K562 (cell line): ENCODE data around the gene ITK. TPM values are rescaled to one million over a fixed set of nuclear protein-coding genes. Genes with fewer than 3 reads are reported as not detected.

Experiments
- ATAC-seq: fragments of 200-7000 bp; cut with Tn5 transposase; 3 replicates; pipeline ENCODE4 v1.9.1; 2020; ENCODE audit warnings: moderate library complexity
- BruUV-seq: library from RNA; stranded (reverse); fragments of 400-500 nt; replicated peaks from 2 replicates; lab custom pipeline; 2021; lab: Mats Ljungman, UMichigan
- CTCF ChIA-PET: fragments of 300-600 bp; formaldehyde crosslinking; extraction: SDS; loops from one replicate; lab custom pipeline; 2021; ENCODE audit warnings: low intra/inter-chr PET ratio; lab: Yijun Ruan, JAX
- POLR2A ChIA-PET: fragments of 300-600, 350-650 bp; sonication (Branson Sonifier 250); formaldehyde crosslinking; extraction: SDS; loops from one replicate; lab custom pipeline; 2021; ENCODE audit warnings: antibody characterized with exemption, inconsistent platforms; lab: Yijun Ruan, JAX
- DNase-seq, 4 experiments: peaks; one replicate each; pipeline versions ENCODE4 v3.0.0 to v3.0.0-alpha.2; 2011 to 2018; ENCODE audit warnings: low spot score in 3 of 4, mixed read lengths in 3 of 4; ENCODE audit errors: extremely low read depth in 1 of 4
- FAIRE-seq: peaks from 2 replicates; lab custom pipeline; 2011; peaks lifted over from hg19 to GRCh38; lab: Jason Lieb, UNC
- H2AFZ ChIP-seq: 2 replicates; pipeline ENCODE4 v1.6.0; 2011; ENCODE audit warnings: low read depth, low read length, control low read depth, inconsistent platforms
- H3K27ac ChIP-seq: fragments of 200-600 bp; 3 replicates; pipeline ENCODE4 v1.8.0; 2011; ENCODE audit warnings: low read depth, mild to moderate bottlenecking, control low read depth, inconsistent platforms, low read length, moderate library complexity, mixed read lengths; ENCODE audit errors: extremely low read depth
- H3K27me3 ChIP-seq, 2 experiments: fragments of 300-600 bp in 1 of 2; 2 replicates in 1 of 2; 3 replicates in 1 of 2; pipeline versions ENCODE4 v1.6.0 to v1.8.0; 2011; ENCODE audit warnings: inconsistent platforms in 2 of 2, low read length in 2 of 2, mild to moderate bottlenecking in 1 of 2, mixed read lengths in 1 of 2, moderate library complexity in 1 of 2; ENCODE audit not compliant: control insufficient read depth in 2 of 2, insufficient read depth in 2 of 2
- H3K36me3 ChIP-seq: fragments of 300-600 bp; 3 replicates; pipeline ENCODE4 v1.8.0; 2011; ENCODE audit warnings: mild to moderate bottlenecking, low read length, inconsistent platforms; ENCODE audit not compliant: control insufficient read depth, insufficient read depth
- H3K4me1 ChIP-seq, 2 experiments: fragments of 200-600 bp in 1 of 2; replicated peaks in 1 of 2; 2 replicates in 1 of 2; 3 replicates in 1 of 2; pipeline versions ENCODE4 v1.5.1 to v1.8.0; 2011; ENCODE audit warnings: inconsistent platforms in 2 of 2, low read length in 2 of 2, mild to moderate bottlenecking in 1 of 2, mixed read lengths in 1 of 2, moderate library complexity in 1 of 2; ENCODE audit not compliant: control insufficient read depth in 2 of 2, insufficient read depth in 2 of 2
- H3K4me2 ChIP-seq: 2 replicates; pipeline ENCODE4 v1.6.1; 2011; ENCODE audit warnings: low read length, control low read depth, inconsistent platforms, mixed read lengths; ENCODE audit not compliant: insufficient read depth
- H3K4me3 ChIP-seq: fragments of 200-600 bp; sonication (generic), shearing (Covaris generic); 2 replicates; pipeline ENCODE4 v1.5.1; 2016; ENCODE audit warnings: control low read depth, inconsistent platforms
- H3K79me2 ChIP-seq: fragments of 200-600 bp; 3 replicates; pipeline ENCODE4 v1.8.0; 2011; ENCODE audit warnings: low read length, inconsistent platforms; ENCODE audit not compliant: control insufficient read depth, insufficient read depth
- H3K9ac ChIP-seq, 2 experiments: 2 replicates each; pipeline versions ENCODE4 v1.6.0 to v1.6.1; 2011; ENCODE audit warnings: low read depth in 2 of 2, low read length in 2 of 2, control low read depth in 1 of 2, inconsistent platforms in 1 of 2, mild to moderate bottlenecking in 1 of 2, mixed read lengths in 1 of 2; ENCODE audit not compliant: insufficient read depth in 1 of 2
- H3K9me1 ChIP-seq: one replicate; pipeline ENCODE4 v1.6.0; 2011; ENCODE audit warnings: inconsistent platforms, mild to moderate bottlenecking, low read length, moderate library complexity; ENCODE audit not compliant: control insufficient read depth, insufficient read depth
- H3K9me3 ChIP-seq: replicated peaks from 2 replicates; pipeline ENCODE4 v1.5.1; 2011; ENCODE audit warnings: low read depth, low read length, inconsistent platforms; ENCODE audit not compliant: control insufficient read depth, insufficient read depth
- H4K20me1 ChIP-seq: replicated peaks from 2 replicates; pipeline ENCODE4 v1.6.1; 2011; ENCODE audit warnings: low read length, inconsistent platforms, mixed read lengths; ENCODE audit not compliant: control insufficient read depth, insufficient read depth
- CBX8 ChIP-seq: fragments of 200-600 bp; sonication (generic); IDR thresholded peaks from 2 replicates; pipeline ENCODE4 v1.6.1; 2012; ENCODE audit warnings: borderline replicate concordance, mixed run types, low read depth, mild to moderate bottlenecking, moderate library complexity, mixed read lengths, low read length, control low read depth, inconsistent platforms; ENCODE audit not compliant: poor library complexity, severe bottlenecking; ENCODE audit errors: extremely low read depth
- DDX20 ChIP-seq: fragments of 450-650 bp; IDR thresholded peaks from 2 replicates; pipeline ENCODE4 v1.6.1; 2016; ENCODE audit warnings: missing genetic modification characterization, low read depth, mild to moderate bottlenecking, missing compliant biosample characterization, moderate library complexity
- EZH2 ChIP-seq: IDR thresholded peaks from 2 replicates; pipeline ENCODE4 v1.6.1; 2012; ENCODE audit warnings: low read depth, mild to moderate bottlenecking, inconsistent platforms, low read length, borderline replicate concordance
- GATAD2A ChIP-seq: fragments of 450-650 bp; IDR thresholded peaks from 2 replicates; pipeline ENCODE4 v1.6.1; 2017
- LEF1 ChIP-seq: fragments of 450-650 bp; IDR thresholded peaks from 2 replicates; pipeline ENCODE4 v1.6.1; 2016; ENCODE audit warnings: mild to moderate bottlenecking
- MED1 ChIP-seq: sonication (generic); formaldehyde crosslinking; IDR thresholded peaks from 2 replicates; pipeline ENCODE4 v1.8.1; 2023; ENCODE audit warnings: missing genetic modification reagents, borderline replicate concordance
- MEF2D ChIP-seq: conservative IDR thresholded peaks from 2 replicates; pipeline ENCODE4 v1.6.1; 2016; ENCODE audit warnings: low read depth, missing genetic modification characterization, missing compliant biosample characterization
- NUFIP1 ChIP-seq: fragments of 450-650 bp; IDR thresholded peaks from 2 replicates; pipeline ENCODE4 v1.6.1; 2018; ENCODE audit not compliant: partially characterized antibody
- RCOR1 ChIP-seq, 2 experiments: IDR thresholded peaks; 2 replicates each; pipeline ENCODE4 v1.6.1; 2012; ENCODE audit warnings: low read depth in 2 of 2, low read length in 2 of 2, borderline replicate concordance in 1 of 2, improper control_type of control experiment in 1 of 2
- SMAD1 ChIP-seq: fragments of 150-350 bp; IDR thresholded peaks from 2 replicates; pipeline ENCODE4 v1.6.1; 2014; ENCODE audit warnings: low read length, low read depth; ENCODE audit not compliant: partially characterized antibody
- SNRNP70 ChIP-seq: fragments of 200-400 bp; formaldehyde crosslinking; optimal IDR thresholded peaks from 2 replicates; pipeline ENCODE3; 2017; ENCODE audit warnings: low read depth, low read length
- ZFPM2 ChIP-seq: fragments of 250-450 bp; sonication (Bioruptor Pico); IDR thresholded peaks from 2 replicates; pipeline ENCODE4 v1.5.1; 2022; ENCODE audit warnings: mild to moderate bottlenecking
- ZKSCAN8 ChIP-seq: fragments of 200-800 bp; sonication (Bioruptor generic); IDR thresholded peaks from 2 replicates; pipeline ENCODE4 v1.6.1; 2016; ENCODE audit warnings: missing genetic modification characterization, missing compliant biosample characterization
- ZNF133 ChIP-seq: fragments of 250-450 bp; sonication (Bioruptor Pico); IDR thresholded peaks from 2 replicates; pipeline ENCODE4 v1.4.0; 2020; ENCODE audit warnings: mild to moderate bottlenecking
- ZNF263 ChIP-seq: sonication (generic); formaldehyde crosslinking; IDR thresholded peaks from 2 replicates; pipeline ENCODE4 v1.8.0; 2022; ENCODE audit warnings: mild to moderate bottlenecking, missing genetic modification reagents, borderline replicate concordance
- ZNF436 ChIP-seq: fragments of 250-450, 450-650 bp; sonication (Bioruptor Pico); formaldehyde crosslinking; IDR thresholded peaks from 2 replicates; pipeline ENCODE4 v1.7.0; 2020; ENCODE audit warnings: mild to moderate bottlenecking
- WGBS: fragments of 100-300 bp; shearing (Covaris generic); methylation state at CpG from one replicate; pipeline ENCODE4 v1.1.6; 2016; ENCODE audit warnings: low coverage, mixed read lengths; ENCODE audit not compliant: insufficient coverage; ENCODE audit errors: missing lambda C conversion rate; 5-methylcytosine and 5-hydroxymethylcytosine counted together
- in situ Hi-C: fragments of 300-500 bp; cut with MboI; formaldehyde crosslinking; loops from 4 replicates; pipeline ENCODE4 v1.15.0; 2018; ENCODE audit warnings: inconsistent platforms, mixed read lengths
- intact Hi-C: fragments of 100-400 bp; cut with micrococcal nuclease; formaldehyde crosslinking; loops from 2 replicates; pipeline ENCODE4 v1.14.2; 2022
- polyA plus RNA-seq, 8 experiments: library from polyadenylated mRNA; depleted of rRNA in 4 of 8; stranded (reverse) in 5 of 8; unstranded in 3 of 8; fragments of >200 nt; fragmentation: Nextera tagmentation in 2 of 8; fragmentation: Illumina TruSeq in 1 of 8; extraction: Ambion mirVana in 2 of 8; extraction: Trizol in 1 of 8; gene quantifications; 2 replicates each; pipeline versions ENCODE4 v1.2.1 to v1.2.3, GENCODE V29; 2011 to 2014; ENCODE audit warnings: inconsistent platforms in 1 of 8, missing spikeins in 1 of 8
- total RNA-seq, 7 experiments: library from RNA; depleted of rRNA in 6 of 7; stranded (reverse); fragments of >200 nt in 6 of 7; fragmentation: Illumina TruSeq in 2 of 7; extraction: Trizol in 2 of 7; gene quantifications; 2 replicates each; pipeline versions ENCODE4 v1.2.1 to v1.2.3, GENCODE V29; 2011 to 2021; ENCODE audit warnings: low replicate concordance in 1 of 7
- TF ChIP-seq, protein P1 (sequence below): fragments of 450-650 bp; IDR thresholded peaks from 2 replicates; pipeline ENCODE4 v1.6.1; 2016; ENCODE audit warnings: low read depth, mild to moderate bottlenecking, moderate library complexity
- TF ChIP-seq, protein P2 (sequence below): fragments of 450-650 bp; IDR thresholded peaks from 2 replicates; pipeline ENCODE4 v1.6.1; 2017; ENCODE audit warnings: antibody characterized with exemption

Gene ITK
- total and polyA plus RNA-seq, 9 of the 15 experiments (the other 6 are each of a cell fraction or from before 2014, with no cell fraction given), result 0.04 to 0.75 TPM; not detected in 7

DNA sequence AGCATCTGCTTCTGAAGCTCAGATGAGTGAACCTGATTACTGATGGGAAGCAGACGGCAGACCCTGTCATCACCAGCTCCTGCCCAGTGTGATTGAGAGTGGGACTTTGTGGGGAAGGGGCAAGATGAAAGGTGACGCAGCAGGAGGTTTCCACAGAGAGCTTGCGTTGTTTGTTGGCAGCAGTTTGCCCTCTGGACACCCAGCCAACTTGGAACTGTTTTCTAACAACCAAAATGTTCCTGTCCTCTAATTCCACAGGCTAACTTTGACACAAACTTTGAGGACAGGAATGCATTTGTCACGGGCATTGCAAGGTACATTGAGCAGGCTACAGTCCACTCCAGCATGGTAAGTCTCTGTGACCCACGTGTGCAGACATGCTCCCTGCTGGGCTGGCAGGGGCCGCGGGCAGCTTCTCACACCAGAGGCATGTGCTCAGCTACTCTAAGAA lies 106.1 kb downstream of the ITK start (continued):
- TF ChIP-seq CBX8, result no peak
- TF ChIP-seq GATAD2A, result no peak
- TF ChIP-seq ZKSCAN8 (CRISPR knock-in tag), result no peak

- Histone ChIP-seq H3K36me3 (no peaks in the 10 kb centered on the region), H4K20me1 (no peaks in the 10 kb centered on the region), H3K79me2 (no peaks in the 10 kb centered on the region), H3K4me1 (no peaks in the 10 kb centered on the region; a peak in 1 of 5 replicates), H3K4me3 (no peak overlapping the region), H3K9ac (no peak overlapping the region), H2AFZ (no peak overlapping the region), H3K9me3 (no peaks in the 10 kb centered on the region), H3K9me1 (no peaks in the 10 kb centered on the region), H3K27me3 (peaks cover 2 to 3% of the 10 kb centered on the region in 2 experiments; a peak in 1 of 5 replicates), H3K4me2 (no peak overlapping the region), H3K27ac (no peak overlapping the region)
- intact Hi-C loops (no loop called here), in situ Hi-C loops (no loop called here)
- ChIA-PET CTCF (no interaction called here), POLR2A (no interaction called here)
- BruUV-seq, result no TSS peak
- DNase-seq (no peak), FAIRE-seq (no peak), ATAC-seq (0 out of 3 replicates have a peak, but pooled peaks have one; percentile 54)
- WGBS, result 7% methylated on average over 4 of the region's 4 CpGs
- TF ChIP-seq MEF2D, result no peak
- TF ChIP-seq, protein P1, sequence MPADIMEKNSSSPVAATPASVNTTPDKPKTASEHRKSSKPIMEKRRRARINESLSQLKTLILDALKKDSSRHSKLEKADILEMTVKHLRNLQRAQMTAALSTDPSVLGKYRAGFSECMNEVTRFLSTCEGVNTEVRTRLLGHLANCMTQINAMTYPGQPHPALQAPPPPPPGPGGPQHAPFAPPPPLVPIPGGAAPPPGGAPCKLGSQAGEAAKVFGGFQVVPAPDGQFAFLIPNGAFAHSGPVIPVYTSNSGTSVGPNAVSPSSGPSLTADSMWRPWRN, result no peak
- peak in 1 of 2 experiments; percentile 81; a peak in 2 of 4 replicates for TF ChIP-seq RCOR1 (IDR thresholded peaks at IDR 0.05; ENCODE audit: borderline replicate concordance in 1 of 2, low read depth in 2 of 2, low read length in 2 of 2)
- TF ChIP-seq DDX20 (tag), result no peak
- no peak for TF ChIP-seq ZNF436 (CRISPR knock-in tag)
- no peak for TF ChIP-seq EZH2
- no peak for TF ChIP-seq NUFIP1
- no peak for TF ChIP-seq MED1
- no peak for TF ChIP-seq CBX8
- no peak for TF ChIP-seq LEF1
- TF ChIP-seq, protein P2, sequence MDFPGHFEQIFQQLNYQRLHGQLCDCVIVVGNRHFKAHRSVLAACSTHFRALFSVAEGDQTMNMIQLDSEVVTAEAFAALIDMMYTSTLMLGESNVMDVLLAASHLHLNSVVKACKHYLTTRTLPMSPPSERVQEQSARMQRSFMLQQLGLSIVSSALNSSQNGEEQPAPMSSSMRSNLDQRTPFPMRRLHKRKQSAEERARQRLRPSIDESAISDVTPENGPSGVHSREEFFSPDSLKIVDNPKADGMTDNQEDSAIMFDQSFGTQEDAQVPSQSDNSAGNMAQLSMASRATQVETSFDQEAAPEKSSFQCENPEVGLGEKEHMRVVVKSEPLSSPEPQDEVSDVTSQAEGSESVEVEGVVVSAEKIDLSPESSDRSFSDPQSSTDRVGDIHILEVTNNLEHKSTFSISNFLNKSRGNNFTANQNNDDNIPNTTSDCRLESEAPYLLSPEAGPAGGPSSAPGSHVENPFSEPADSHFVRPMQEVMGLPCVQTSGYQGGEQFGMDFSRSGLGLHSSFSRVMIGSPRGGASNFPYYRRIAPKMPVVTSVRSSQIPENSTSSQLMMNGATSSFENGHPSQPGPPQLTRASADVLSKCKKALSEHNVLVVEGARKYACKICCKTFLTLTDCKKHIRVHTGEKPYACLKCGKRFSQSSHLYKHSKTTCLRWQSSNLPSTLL, result no peak
- TF ChIP-seq ZFPM2 (CRISPR knock-in tag), result no peak
- TF ChIP-seq SNRNP70, result no peak
- TF ChIP-seq ZNF263, result no peak
- no peak for TF ChIP-seq SMAD1
- no peak for TF ChIP-seq ZNF133 (CRISPR knock-in tag)
Measured at GRCh38 chr5:157288405-157289163, 107.9 kb downstream of the ITK start.
